ENCODE data around the gene BSN. TPM values are rescaled to one million over a fixed set of nuclear protein-coding genes. Genes with fewer than 3 reads are reported as not detected.
"Not testable (repeated sequence)": the region's sequence is repeated elsewhere in the genome, so short reads cannot be mapped to it uniquely, and the experiment has no call there.

The BSN gene
- total and polyA plus RNA-seq, 2 donors (not counting 1 experiment from before 2014, with no cell fraction given) = 0.03 to 0.20 TPM

DNA sequence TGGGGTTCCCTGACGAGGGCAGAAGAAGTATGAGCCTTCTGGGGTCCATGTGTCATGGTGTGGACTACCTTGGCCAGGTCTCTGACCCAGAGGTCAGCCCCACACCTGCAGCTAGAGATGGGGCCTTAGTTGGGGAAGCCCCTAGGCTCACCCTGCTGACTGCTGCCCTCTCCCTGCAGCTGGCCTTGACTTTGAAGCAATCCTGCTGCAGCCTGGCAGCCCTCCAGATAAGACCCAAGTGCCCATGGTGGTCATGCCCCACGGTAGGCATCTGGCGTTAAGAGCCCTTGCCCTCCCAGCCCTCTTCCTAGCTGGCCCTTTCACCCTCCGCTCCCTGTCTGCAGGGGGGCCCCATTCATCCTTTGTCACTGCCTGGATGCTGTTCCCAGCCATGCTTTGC lies 127.3 kb downstream of the BSN start:
- POLR2A ChIA-PET = no interaction called here
- no peak overlapping the region for H3K9ac ChIP-seq (ENCODE audit: low read length)
- peaks cover 30% of the 10 kb centered on the region for H4K20me1 ChIP-seq (ENCODE audit: control insufficient read depth, insufficient read depth, low read length, poor library complexity, severe bottlenecking)
- ATAC-seq (ENCODE audit: low read depth) (no peak), DNase-seq (no peak)
- peaks cover 0 to 8% of the 10 kb centered on the region in 2 donors for H3K4me1 ChIP-seq (ENCODE audit: control insufficient read depth in 2 of 2, insufficient read depth in 2 of 2, low read length in 2 of 2)
- intact Hi-C loops (cut with micrococcal nuclease) = no loop called here
- no peak overlapping the region for H2AFZ ChIP-seq (ENCODE audit: insufficient read depth, low read depth, low read length, poor library complexity, severe bottlenecking)
- CTCF ChIA-PET = no interaction called here
- no peaks in the 10 kb centered on the region for H3K27me3 Mint-ChIP-seq
- no peaks in the 10 kb centered on the region for H3K9me3 ChIP-seq (ENCODE audit: control extremely low read depth in 1 of 3, control insufficient read depth in 2 of 3, insufficient read depth in 1 of 3, low read length in 2 of 3)
- no peaks in the 10 kb centered on the region for H3K9me3 Mint-ChIP-seq (ENCODE audit: insufficient read depth)
- no peak for TF ChIP-seq EZH2 (IDR thresholded peaks at IDR 0.05; ENCODE audit: borderline replicate concordance, insufficient read depth, low read depth, low read length, poor library complexity, severe bottlenecking)
- TF ChIP-seq, protein P1, sequence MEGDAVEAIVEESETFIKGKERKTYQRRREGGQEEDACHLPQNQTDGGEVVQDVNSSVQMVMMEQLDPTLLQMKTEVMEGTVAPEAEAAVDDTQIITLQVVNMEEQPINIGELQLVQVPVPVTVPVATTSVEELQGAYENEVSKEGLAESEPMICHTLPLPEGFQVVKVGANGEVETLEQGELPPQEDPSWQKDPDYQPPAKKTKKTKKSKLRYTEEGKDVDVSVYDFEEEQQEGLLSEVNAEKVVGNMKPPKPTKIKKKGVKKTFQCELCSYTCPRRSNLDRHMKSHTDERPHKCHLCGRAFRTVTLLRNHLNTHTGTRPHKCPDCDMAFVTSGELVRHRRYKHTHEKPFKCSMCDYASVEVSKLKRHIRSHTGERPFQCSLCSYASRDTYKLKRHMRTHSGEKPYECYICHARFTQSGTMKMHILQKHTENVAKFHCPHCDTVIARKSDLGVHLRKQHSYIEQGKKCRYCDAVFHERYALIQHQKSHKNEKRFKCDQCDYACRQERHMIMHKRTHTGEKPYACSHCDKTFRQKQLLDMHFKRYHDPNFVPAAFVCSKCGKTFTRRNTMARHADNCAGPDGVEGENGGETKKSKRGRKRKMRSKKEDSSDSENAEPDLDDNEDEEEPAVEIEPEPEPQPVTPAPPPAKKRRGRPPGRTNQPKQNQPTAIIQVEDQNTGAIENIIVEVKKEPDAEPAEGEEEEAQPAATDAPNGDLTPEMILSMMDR (IDR thresholded peaks at IDR 0.05) = no peak
- 98% methylated on average over 4 of the region's 4 CpGs for WGBS (ENCODE audit: insufficient coverage)
- peaks cover 0 to 4% (median 0%) of the 10 kb centered on the region in 4 experiments for H3K27me3 ChIP-seq (replicated peaks in 1 of 4; ENCODE audit: control extremely low read depth in 1 of 4, control insufficient read depth in 3 of 4, insufficient read depth in 4 of 4, low read length in 3 of 4)
- H3K27ac ChIP-seq (ENCODE audit: low read length in 2 of 2) = no peak overlapping the region
- H3K36me3 ChIP-seq (replicated peaks in 1 of 2; ENCODE audit: control extremely low read depth in 1 of 2, control insufficient read depth in 1 of 2, extremely low read depth in 1 of 2, insufficient read depth in 2 of 2, low read length in 1 of 2) = peaks cover 0 to 66% of the 10 kb centered on the region in 2 experiments
- peaks cover 5% of the 10 kb centered on the region for H3K4me1 Mint-ChIP-seq
- H3K79me2 ChIP-seq (ENCODE audit: control insufficient read depth, insufficient read depth, low read length) = no peaks in the 10 kb centered on the region
- no peak overlapping the region for H3K27ac Mint-ChIP-seq
- H3K4me3 ChIP-seq (ENCODE audit: control extremely low read depth in 1 of 5, extremely low read depth in 1 of 5, insufficient read depth in 1 of 5, low read depth in 2 of 5, low read length in 4 of 5) = no peak overlapping the region
- H3K4me3 Mint-ChIP-seq = no peak overlapping the region
- H3K4me2 ChIP-seq (replicated peaks; ENCODE audit: low read depth, low read length, poor library complexity, severe bottlenecking) = no peak overlapping the region

DNA sequence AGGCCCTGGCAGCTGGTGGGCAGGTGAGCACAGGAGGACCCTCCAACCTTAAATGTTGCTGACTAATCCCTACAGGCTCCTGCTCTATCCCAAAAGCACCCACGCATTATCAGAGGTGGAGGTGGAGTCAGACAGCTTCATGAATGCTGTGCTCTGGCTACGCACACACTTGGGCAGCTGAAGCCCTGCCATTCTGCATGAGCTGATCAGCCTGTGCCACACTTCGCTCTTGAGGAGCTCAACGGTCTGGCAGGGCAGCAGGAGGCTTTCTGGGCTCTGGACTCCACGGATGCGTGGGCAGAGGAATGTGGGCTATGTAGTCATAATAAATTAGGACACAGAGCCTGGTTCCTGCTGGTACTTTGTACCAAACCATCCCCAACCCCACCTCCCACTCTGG lies 128.9 kb downstream of the BSN start:
- peaks cover 19% of the 10 kb centered on the region for H4K20me1 ChIP-seq (ENCODE audit: control insufficient read depth, insufficient read depth, low read length, poor library complexity, severe bottlenecking)
- no peak overlapping the region for H3K27ac ChIP-seq (ENCODE audit: low read length in 2 of 2)
- no peaks in the 10 kb centered on the region for H3K79me2 ChIP-seq (ENCODE audit: control insufficient read depth, insufficient read depth, low read length)
- peaks cover 0 to 13% (median 0%) of the 10 kb centered on the region in 4 experiments for H3K27me3 ChIP-seq (replicated peaks in 1 of 4; ENCODE audit: control extremely low read depth in 1 of 4, control insufficient read depth in 3 of 4, insufficient read depth in 4 of 4, low read length in 3 of 4)
- no peaks in the 10 kb centered on the region for H3K9me3 ChIP-seq (ENCODE audit: control extremely low read depth in 1 of 3, control insufficient read depth in 2 of 3, insufficient read depth in 1 of 3, low read length in 2 of 3)
- no peak overlapping the region for H2AFZ ChIP-seq (ENCODE audit: insufficient read depth, low read depth, low read length, poor library complexity, severe bottlenecking)
- DNase-seq (no peak), ATAC-seq (ENCODE audit: low read depth) (no peak)
- 88% methylated on average over 4 of the region's 6 CpGs for WGBS (ENCODE audit: insufficient coverage)
- no peak for TF ChIP-seq EZH2 (IDR thresholded peaks at IDR 0.05; ENCODE audit: borderline replicate concordance, insufficient read depth, low read depth, low read length, poor library complexity, severe bottlenecking)
- TF ChIP-seq, protein P1 (IDR thresholded peaks at IDR 0.05) = no peak
- Mint-ChIP-seq H3K27me3 (peaks cover 3% of the 10 kb centered on the region), H3K27ac (no peak overlapping the region), H3K4me3 (no peak overlapping the region), H3K9me3 (ENCODE audit: insufficient read depth) (no peaks in the 10 kb centered on the region), H3K4me1 (peaks cover 9% of the 10 kb centered on the region)
- intact Hi-C loops (cut with micrococcal nuclease) = no loop called here
- H3K4me2 ChIP-seq (replicated peaks; ENCODE audit: low read depth, low read length, poor library complexity, severe bottlenecking) = no peak overlapping the region
- CTCF ChIA-PET = interaction anchor here (0.6 kb wide), 1 partner anchor 621 kb away, joined by 3 read pairs; no protein-coding TSS in a partner anchor
- no peak overlapping the region for H3K4me3 ChIP-seq (ENCODE audit: control extremely low read depth in 1 of 5, extremely low read depth in 1 of 5, insufficient read depth in 1 of 5, low read depth in 2 of 5, low read length in 4 of 5)
- POLR2A ChIA-PET = no interaction called here
- no peak overlapping the region for H3K9ac ChIP-seq (ENCODE audit: low read length)
- H3K4me1 ChIP-seq (ENCODE audit: control insufficient read depth in 2 of 2, insufficient read depth in 2 of 2, low read length in 2 of 2) = peaks cover 5 to 14% of the 10 kb centered on the region in 2 donors
- peaks cover 0 to 50% of the 10 kb centered on the region in 2 experiments for H3K36me3 ChIP-seq (replicated peaks in 1 of 2; ENCODE audit: control extremely low read depth in 1 of 2, control insufficient read depth in 1 of 2, extremely low read depth in 1 of 2, insufficient read depth in 2 of 2, low read length in 1 of 2)

DNA sequence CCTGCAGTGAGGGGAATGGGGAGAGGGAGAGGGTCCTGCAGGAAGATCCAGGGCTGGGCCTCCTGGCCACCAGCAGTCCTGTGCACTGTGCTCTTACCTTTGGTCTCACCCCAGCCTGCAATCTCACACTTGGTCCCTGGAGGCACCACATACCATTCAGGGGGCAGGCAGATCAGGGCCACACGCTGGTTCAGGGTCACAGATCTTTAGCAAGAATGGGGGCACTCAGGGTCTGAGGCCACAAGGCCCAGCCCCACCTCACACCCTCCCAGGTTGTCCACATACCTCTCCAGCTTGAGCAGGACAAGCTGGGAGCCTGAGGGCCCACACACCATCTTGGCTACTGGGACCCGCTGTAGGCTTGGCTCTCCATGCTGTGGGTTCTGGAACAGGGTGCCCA lies 130.2 kb downstream of the BSN start:
- H4K20me1 ChIP-seq (ENCODE audit: control insufficient read depth, insufficient read depth, low read length, poor library complexity, severe bottlenecking); H3K27me3 Mint-ChIP-seq; POLR2A ChIA-PET; H2AFZ ChIP-seq (ENCODE audit: insufficient read depth, low read depth, low read length, poor library complexity, severe bottlenecking); H3K9me3 Mint-ChIP-seq (ENCODE audit: insufficient read depth); H3K27ac ChIP-seq (ENCODE audit: low read length in 2 of 2); H3K9ac ChIP-seq (ENCODE audit: low read length); CTCF ChIA-PET; DNase-seq; ATAC-seq (ENCODE audit: low read depth); H3K27ac Mint-ChIP-seq; H3K4me3 Mint-ChIP-seq; H3K9me3 ChIP-seq (ENCODE audit: control extremely low read depth in 1 of 3, control insufficient read depth in 2 of 3, insufficient read depth in 1 of 3, low read length in 2 of 3); H3K4me2 ChIP-seq (replicated peaks; ENCODE audit: low read depth, low read length, poor library complexity, severe bottlenecking); H3K79me2 ChIP-seq (ENCODE audit: control insufficient read depth, insufficient read depth, low read length); H3K4me3 ChIP-seq (ENCODE audit: control extremely low read depth in 1 of 5, extremely low read depth in 1 of 5, insufficient read depth in 1 of 5, low read depth in 2 of 5, low read length in 4 of 5); intact Hi-C loops (cut with micrococcal nuclease): not testable (repeated sequence)
- WGBS (ENCODE audit: insufficient coverage) = no CpG with 5 or more reads among the region's 2 CpGs
- H3K4me1 ChIP-seq (ENCODE audit: control insufficient read depth in 2 of 2, insufficient read depth in 2 of 2, low read length in 2 of 2) = peaks cover 9 to 21% of the 10 kb centered on the region in 2 donors
- peaks cover 19% of the 10 kb centered on the region for H3K4me1 Mint-ChIP-seq
- peaks cover 0 to 13% (median 0%) of the 10 kb centered on the region in 4 experiments for H3K27me3 ChIP-seq (replicated peaks in 1 of 4; ENCODE audit: control extremely low read depth in 1 of 4, control insufficient read depth in 3 of 4, insufficient read depth in 4 of 4, low read length in 3 of 4)
- H3K36me3 ChIP-seq (replicated peaks in 1 of 2; ENCODE audit: control extremely low read depth in 1 of 2, control insufficient read depth in 1 of 2, extremely low read depth in 1 of 2, insufficient read depth in 2 of 2, low read length in 1 of 2) = peaks cover 0 to 37% of the 10 kb centered on the region in 2 experiments
